IPS-20b (cell line): ENCODE results near the gene EVI5L.
"Not testable (repeated sequence)": the region's sequence is repeated elsewhere in the genome, so short reads cannot be mapped to it uniquely, and the experiment has no call there.

Experiments
- H3K27ac ChIP-seq: one replicate; pipeline ENCODE4 v1.5.1; 2013; ENCODE audit warnings: low read length
- H3K27me3 ChIP-seq: 2 replicates; pipeline ENCODE4 v1.6.1; 2013; ENCODE audit warnings: mild to moderate bottlenecking, low read length, inconsistent platforms; ENCODE audit not compliant: insufficient read depth
- H3K36me3 ChIP-seq: 2 replicates; pipeline ENCODE4 v1.6.1; 2013; ENCODE audit warnings: low read depth, mild to moderate bottlenecking, inconsistent platforms, low read length, moderate library complexity; ENCODE audit not compliant: insufficient read depth
- H3K4me1 ChIP-seq: 2 replicates; pipeline ENCODE4 v1.6.1; 2013; ENCODE audit warnings: mild to moderate bottlenecking, control low read depth, inconsistent platforms, low read length, moderate library complexity; ENCODE audit not compliant: insufficient read depth
- H3K4me3 ChIP-seq: 2 replicates; pipeline ENCODE4 v1.5.1; 2013; ENCODE audit warnings: mild to moderate bottlenecking, low read length, inconsistent platforms
- H3K9ac ChIP-seq: 2 replicates; pipeline ENCODE4 v1.6.1; 2013; ENCODE audit warnings: low read depth, mild to moderate bottlenecking, inconsistent platforms, low read length, moderate library complexity
- H3K9me3 ChIP-seq: 2 replicates; pipeline ENCODE4 v1.6.1; 2013; ENCODE audit warnings: mild to moderate bottlenecking, low read depth, low read length, inconsistent platforms; ENCODE audit not compliant: insufficient read depth

EVI5L gene

GRCh38 chr19:7856679-7857663 is 27.0 kb downstream of the EVI5L start:
- Histone ChIP-seq H3K27me3 (peaks cover 64% of the 10 kb centered on the region), H3K9ac (no peak overlapping the region), H3K36me3 (no peaks in the 10 kb centered on the region), H3K4me3 (no peak overlapping the region), H3K9me3 (no peaks in the 10 kb centered on the region), H3K27ac (no peak overlapping the region), H3K4me1 (peaks cover 12% of the 10 kb centered on the region)

DNA sequence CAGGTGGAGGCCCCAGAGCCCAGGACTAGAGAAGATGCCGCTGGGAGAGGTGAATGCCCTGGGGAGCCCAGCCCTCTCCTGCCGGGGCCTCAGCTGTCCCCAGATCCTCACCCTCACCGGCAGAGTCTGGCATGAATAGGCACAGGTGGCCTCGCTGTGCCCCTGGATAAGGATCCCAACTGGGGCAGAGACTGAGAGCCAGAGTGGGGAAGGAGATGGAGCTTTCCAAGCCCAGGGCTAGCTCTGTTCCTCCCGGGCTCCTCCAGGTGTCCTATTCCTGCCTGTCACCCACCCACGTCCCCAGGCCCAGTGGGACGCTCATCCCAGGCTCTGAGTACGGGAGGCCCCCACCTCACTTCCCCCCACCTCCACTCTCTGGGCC is 27.7 kb downstream of the EVI5L start:
- H3K27me3 ChIP-seq, result peaks cover 66% of the 10 kb centered on the region
- H3K4me3 ChIP-seq, result peak overlapping the region; percentile 61; the same call in 1 of the 2 replicates
- no peaks in the 10 kb centered on the region for H3K36me3 ChIP-seq
- H3K9ac ChIP-seq, result no peak overlapping the region
- peaks cover 12% of the 10 kb centered on the region for H3K4me1 ChIP-seq
- H3K27ac ChIP-seq, result no peak overlapping the region
- no peaks in the 10 kb centered on the region for H3K9me3 ChIP-seq

- Histone ChIP-seq H3K27ac (no peak overlapping the region), H3K4me1 (peaks cover 12% of the 10 kb centered on the region), H3K9me3 (no peaks in the 10 kb centered on the region), H3K36me3 (no peaks in the 10 kb centered on the region), H3K27me3 (peaks cover 65% of the 10 kb centered on the region), H3K4me3 (peak overlapping the region; percentile 61), H3K9ac (peak overlapping the region; percentile 25; the same call in 1 of the 2 replicates)
Measured at GRCh38 chr19:7858109-7858770, 28.2 kb downstream of the EVI5L start.

DNA sequence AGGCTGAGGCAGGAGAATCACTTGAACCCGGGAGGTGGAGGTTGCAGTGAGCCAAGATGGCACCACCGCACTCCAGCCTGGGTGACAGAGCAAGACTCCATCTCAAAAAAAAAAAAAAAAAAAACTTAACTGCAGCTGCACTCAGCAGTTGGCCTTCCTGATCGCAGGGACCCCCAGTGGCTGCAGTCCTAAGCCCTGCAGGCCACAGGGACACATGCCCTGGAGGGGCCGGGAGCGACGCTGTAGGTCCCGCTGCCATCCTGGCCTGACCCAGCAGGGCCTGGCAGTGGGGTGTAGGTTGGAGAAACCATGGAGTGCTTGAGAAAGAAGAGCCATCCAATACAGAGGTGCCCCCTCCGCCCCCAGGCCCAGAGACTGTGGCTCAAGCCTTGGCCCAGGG is 29.1 kb downstream of the EVI5L start:
- Histone ChIP-seq H3K4me1 (peaks cover 12% of the 10 kb centered on the region), H3K27me3 (peaks cover 74% of the 10 kb centered on the region)
- not testable (repeated sequence) for H3K9ac ChIP-seq, H3K36me3 ChIP-seq, H3K4me3 ChIP-seq, H3K27ac ChIP-seq, H3K9me3 ChIP-seq

GRCh38 chr19:7859831-7860713 is 30.1 kb downstream of the EVI5L start:
- peaks cover 12% of the 10 kb centered on the region for H3K4me1 ChIP-seq
- H3K9ac ChIP-seq, result no peak overlapping the region
- no peaks in the 10 kb centered on the region for H3K36me3 ChIP-seq
- H3K4me3 ChIP-seq, result no peak overlapping the region
- H3K9me3 ChIP-seq, result no peaks in the 10 kb centered on the region
- peaks cover 74% of the 10 kb centered on the region for H3K27me3 ChIP-seq
- no peak overlapping the region for H3K27ac ChIP-seq

GRCh38 chr19:7860714-7861618 is 30.9 kb downstream of the EVI5L start:
- Histone ChIP-seq H3K4me3 (peak overlapping the region; percentile 69; the same call in 1 of the 2 replicates), H3K27ac (no peak overlapping the region), H3K9me3 (no peaks in the 10 kb centered on the region), H3K4me1 (peaks cover 12% of the 10 kb centered on the region), H3K9ac (no peak overlapping the region), H3K36me3 (no peaks in the 10 kb centered on the region), H3K27me3 (peaks cover 82% of the 10 kb centered on the region)

DNA sequence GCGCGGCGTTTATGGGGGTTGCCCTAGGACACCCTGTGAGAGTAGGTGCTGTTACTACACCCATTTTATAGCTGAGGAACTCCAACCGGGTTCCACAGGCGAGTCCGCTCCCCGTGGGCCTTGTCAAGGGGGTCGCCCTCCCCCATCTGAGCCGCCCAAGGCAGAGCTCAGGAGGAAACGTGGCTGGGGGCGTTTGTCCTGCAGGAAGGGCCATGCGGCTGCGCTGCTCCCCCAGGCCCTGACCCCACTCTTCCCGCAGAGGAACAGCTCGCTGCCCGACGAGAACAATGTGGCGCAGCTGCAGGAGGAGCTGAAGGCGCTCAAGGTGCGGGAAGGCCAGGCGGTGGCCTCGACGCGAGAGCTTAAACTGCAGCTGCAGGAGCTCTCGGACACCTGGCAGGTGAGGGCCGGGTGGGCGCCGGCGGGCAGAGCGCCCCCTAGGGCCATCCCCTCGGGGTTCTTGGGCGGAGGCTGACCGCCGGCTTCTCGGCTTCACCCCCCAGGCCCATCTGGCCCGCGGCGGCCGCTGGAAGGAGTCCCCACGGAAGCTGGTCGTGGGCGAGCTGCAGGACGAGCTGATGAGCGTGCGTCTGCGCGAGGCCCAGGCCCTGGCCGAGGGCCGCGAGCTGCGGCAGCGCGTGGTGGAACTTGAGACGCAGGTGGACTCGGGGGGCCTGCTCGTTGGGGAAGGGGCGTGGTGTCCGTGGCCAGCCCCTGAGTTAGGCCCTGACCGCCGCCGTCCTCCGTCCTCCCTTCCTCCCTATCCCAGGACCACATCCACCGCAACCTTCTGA is 31.8 kb downstream of the EVI5L start:
- peaks cover 82% of the 10 kb centered on the region for H3K27me3 ChIP-seq
- H3K36me3 ChIP-seq, result no peaks in the 10 kb centered on the region
- H3K4me3 ChIP-seq, result peak overlapping the region; percentile 69; the same call in 1 of the 2 replicates
- H3K9me3 ChIP-seq, result no peaks in the 10 kb centered on the region
- no peak overlapping the region for H3K27ac ChIP-seq
- H3K4me1 ChIP-seq, result peaks cover 12% of the 10 kb centered on the region
- peak overlapping the region; percentile 15; the same call in 1 of the 2 replicates for H3K9ac ChIP-seq

GRCh38 chr19:7862413-7862951 is 32.5 kb downstream of the EVI5L start:
- Histone ChIP-seq H3K9me3 (no peaks in the 10 kb centered on the region), H3K9ac (peak overlapping the region; percentile 15; the same call in 1 of the 2 replicates), H3K27ac (no peak overlapping the region), H3K4me1 (peaks cover 12% of the 10 kb centered on the region), H3K4me3 (peak overlapping the region; percentile 69; the same call in 1 of the 2 replicates), H3K36me3 (no peaks in the 10 kb centered on the region), H3K27me3 (peaks cover 83% of the 10 kb centered on the region)

DNA sequence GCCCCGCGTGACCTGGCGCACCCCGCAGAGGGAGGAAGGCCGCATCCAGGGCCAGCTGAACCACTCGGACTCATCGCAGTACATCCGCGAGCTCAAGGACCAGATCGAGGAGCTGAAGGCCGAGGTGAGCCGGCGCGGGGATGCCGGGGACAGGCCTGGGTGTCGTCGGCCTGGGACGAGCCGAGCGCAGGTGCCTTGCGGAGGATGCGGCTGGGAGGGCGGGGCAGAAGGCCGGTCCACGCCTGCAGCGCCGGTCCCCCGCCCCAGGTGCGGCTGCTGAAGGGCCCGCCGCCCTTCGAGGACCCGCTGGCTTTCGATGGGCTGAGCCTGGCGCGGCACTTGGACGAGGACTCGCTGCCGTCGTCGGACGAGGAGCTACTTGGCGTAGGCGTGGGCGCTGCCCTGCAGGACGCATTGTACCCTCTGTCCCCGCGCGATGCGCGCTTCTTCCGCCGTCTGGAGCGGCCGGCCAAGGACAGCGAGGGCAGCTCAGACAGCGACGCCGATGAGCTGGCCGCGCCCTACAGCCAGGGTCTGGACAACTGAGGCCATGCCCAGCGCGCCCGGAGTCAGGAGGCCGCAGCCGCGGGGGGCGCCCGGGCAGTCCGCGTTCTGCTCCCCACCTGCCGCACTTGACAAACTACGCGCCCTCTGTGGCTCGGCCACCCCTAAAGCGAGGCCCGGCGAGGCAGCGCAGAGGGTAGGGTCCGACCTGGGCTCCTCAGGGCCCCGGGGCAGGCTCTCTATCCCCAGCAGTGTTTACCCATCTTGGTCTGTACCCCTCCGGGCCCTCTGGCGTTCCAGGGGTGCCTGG is 33.3 kb downstream of the EVI5L start:
- H3K4me3 ChIP-seq, result peak overlapping the region; percentile 51; the same call in 1 of the 2 replicates
- H3K9ac ChIP-seq, result no peak overlapping the region
- H3K9me3 ChIP-seq, result no peaks in the 10 kb centered on the region
- H3K4me1 ChIP-seq, result peaks cover 11% of the 10 kb centered on the region
- H3K36me3 ChIP-seq, result no peaks in the 10 kb centered on the region
- peaks cover 84% of the 10 kb centered on the region for H3K27me3 ChIP-seq
- H3K27ac ChIP-seq, result no peak overlapping the region
